ENCODE measurements around the gene USH2A. TPM values are rescaled to one million over a fixed set of nuclear protein-coding genes. Genes with fewer than 3 reads are reported as not detected.

The USH2A gene
- total RNA-seq, 4 donors from 2014 or later, result under 0.01 to 1.9 (median under 0.01) TPM

- WGBS, result 83% methylated on average over 2 of the region's 4 CpGs
- Histone ChIP-seq H3K27ac (replicated peaks in 1 of 4) (no peak overlapping the region), H3K9me3 (no peaks in the 10 kb centered on the region), H3K27me3 (no peaks in the 10 kb centered on the region), H3K36me3 (no peaks in the 10 kb centered on the region), H3K4me1 (no peaks in the 10 kb centered on the region), H3K4me3 (no peak overlapping the region)
- intact Hi-C loops (cut with DNase I), result no loop called here
- peak; percentile 45 for DNase-seq (ENCODE audit: extremely low spot score)
- no peak for TF ChIP-seq EP300 (IDR thresholded peaks at IDR 0.05)
- TF ChIP-seq, protein P1, sequence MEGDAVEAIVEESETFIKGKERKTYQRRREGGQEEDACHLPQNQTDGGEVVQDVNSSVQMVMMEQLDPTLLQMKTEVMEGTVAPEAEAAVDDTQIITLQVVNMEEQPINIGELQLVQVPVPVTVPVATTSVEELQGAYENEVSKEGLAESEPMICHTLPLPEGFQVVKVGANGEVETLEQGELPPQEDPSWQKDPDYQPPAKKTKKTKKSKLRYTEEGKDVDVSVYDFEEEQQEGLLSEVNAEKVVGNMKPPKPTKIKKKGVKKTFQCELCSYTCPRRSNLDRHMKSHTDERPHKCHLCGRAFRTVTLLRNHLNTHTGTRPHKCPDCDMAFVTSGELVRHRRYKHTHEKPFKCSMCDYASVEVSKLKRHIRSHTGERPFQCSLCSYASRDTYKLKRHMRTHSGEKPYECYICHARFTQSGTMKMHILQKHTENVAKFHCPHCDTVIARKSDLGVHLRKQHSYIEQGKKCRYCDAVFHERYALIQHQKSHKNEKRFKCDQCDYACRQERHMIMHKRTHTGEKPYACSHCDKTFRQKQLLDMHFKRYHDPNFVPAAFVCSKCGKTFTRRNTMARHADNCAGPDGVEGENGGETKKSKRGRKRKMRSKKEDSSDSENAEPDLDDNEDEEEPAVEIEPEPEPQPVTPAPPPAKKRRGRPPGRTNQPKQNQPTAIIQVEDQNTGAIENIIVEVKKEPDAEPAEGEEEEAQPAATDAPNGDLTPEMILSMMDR (IDR thresholded peaks at IDR 0.05), result no peak
- no peak for TF ChIP-seq POLR2A (IDR thresholded peaks at IDR 0.05; ENCODE audit: low read depth)
- no peak for TF ChIP-seq POLR2AphosphoS5 (IDR thresholded peaks at IDR 0.05)
Observed at GRCh38 chr1:215665215-215665614, 758.0 kb downstream of the USH2A start.

GRCh38 chr1:215661033-215661432 lies 762.2 kb downstream of the USH2A start:
- intact Hi-C loops (cut with DNase I), result no loop called here
- Histone ChIP-seq H3K4me1 (no peaks in the 10 kb centered on the region), H3K27ac (replicated peaks in 1 of 4) (no peak overlapping the region), H3K36me3 (no peaks in the 10 kb centered on the region), H3K27me3 (no peaks in the 10 kb centered on the region), H3K4me3 (no peak overlapping the region), H3K9me3 (no peaks in the 10 kb centered on the region)
- WGBS, result 86% methylated on average over 1 of the region's 1 CpG
- no peak for DNase-seq (ENCODE audit: extremely low spot score)
- TF ChIP-seq EP300 (IDR thresholded peaks at IDR 0.05) (no peak), POLR2A (IDR thresholded peaks at IDR 0.05; ENCODE audit: low read depth) (no peak), POLR2AphosphoS5 (IDR thresholded peaks at IDR 0.05) (no peak)
- TF ChIP-seq, protein P1 (IDR thresholded peaks at IDR 0.05), result no peak

DNA sequence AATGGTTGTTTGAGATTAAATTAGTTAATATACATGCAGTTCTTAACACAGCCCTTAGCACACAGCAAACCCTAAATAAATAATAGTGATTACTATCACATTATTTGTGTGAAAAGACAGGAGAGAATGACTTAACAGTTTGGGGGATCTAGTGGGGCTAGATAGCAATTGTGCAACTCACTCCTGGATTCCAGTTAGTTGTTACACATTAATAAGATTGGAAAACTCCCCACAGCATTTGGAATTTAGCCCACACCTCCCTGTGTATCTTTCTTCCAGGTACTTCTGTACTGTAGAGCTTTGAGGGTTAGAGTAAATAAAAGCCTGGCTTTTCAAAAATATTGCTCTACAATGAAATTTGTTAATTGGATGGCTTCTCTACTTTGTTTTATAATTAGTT lies 763.0 kb downstream of the USH2A start:
- Histone ChIP-seq H3K4me1 (no peaks in the 10 kb centered on the region), H3K27ac (replicated peaks in 1 of 4) (no peak overlapping the region), H3K4me3 (no peak overlapping the region), H3K36me3 (no peaks in the 10 kb centered on the region), H3K9me3 (no peaks in the 10 kb centered on the region), H3K27me3 (no peaks in the 10 kb centered on the region)
- DNase-seq (ENCODE audit: extremely low spot score), result no peak
- intact Hi-C loops (cut with DNase I), result no loop called here
- TF ChIP-seq POLR2AphosphoS5 (IDR thresholded peaks at IDR 0.05) (no peak), POLR2A (IDR thresholded peaks at IDR 0.05; ENCODE audit: low read depth) (no peak), EP300 (IDR thresholded peaks at IDR 0.05) (no peak)
- TF ChIP-seq, protein P1 (IDR thresholded peaks at IDR 0.05), result no peak

DNA sequence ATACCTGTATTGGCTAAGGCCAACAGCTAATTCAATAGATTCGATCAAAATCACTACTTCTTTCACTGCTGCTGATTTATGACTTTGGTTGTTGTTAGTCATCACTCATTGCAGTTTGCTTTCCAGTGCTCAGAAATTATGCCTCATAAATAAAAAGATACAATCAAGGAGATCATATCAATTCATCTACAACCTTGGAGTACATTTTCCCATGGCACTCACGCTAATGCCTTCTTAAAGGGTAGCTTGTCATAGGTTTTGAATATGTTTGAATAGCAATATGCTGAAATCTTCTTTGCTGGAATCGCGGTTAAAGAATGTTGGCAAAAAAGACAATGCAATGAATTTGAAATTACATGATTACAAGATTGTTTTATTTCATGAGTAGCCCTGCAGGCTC lies 766.2 kb downstream of the USH2A start:
- H3K4me1 ChIP-seq, result no peaks in the 10 kb centered on the region
- WGBS, result 94% methylated on average over 4 of the region's 4 CpGs
- no peak overlapping the region for H3K4me3 ChIP-seq
- TF ChIP-seq POLR2A (IDR thresholded peaks at IDR 0.05; ENCODE audit: low read depth) (no peak), EP300 (IDR thresholded peaks at IDR 0.05) (no peak), POLR2AphosphoS5 (IDR thresholded peaks at IDR 0.05) (no peak)
- TF ChIP-seq, protein P1 (IDR thresholded peaks at IDR 0.05), result no peak
- no peak for DNase-seq (ENCODE audit: extremely low spot score)
- no peaks in the 10 kb centered on the region for H3K9me3 ChIP-seq
- H3K27me3 ChIP-seq, result no peaks in the 10 kb centered on the region
- intact Hi-C loops (cut with DNase I), result no loop called here
- no peak overlapping the region for H3K27ac ChIP-seq (replicated peaks in 1 of 4)
- no peaks in the 10 kb centered on the region for H3K36me3 ChIP-seq

DNA sequence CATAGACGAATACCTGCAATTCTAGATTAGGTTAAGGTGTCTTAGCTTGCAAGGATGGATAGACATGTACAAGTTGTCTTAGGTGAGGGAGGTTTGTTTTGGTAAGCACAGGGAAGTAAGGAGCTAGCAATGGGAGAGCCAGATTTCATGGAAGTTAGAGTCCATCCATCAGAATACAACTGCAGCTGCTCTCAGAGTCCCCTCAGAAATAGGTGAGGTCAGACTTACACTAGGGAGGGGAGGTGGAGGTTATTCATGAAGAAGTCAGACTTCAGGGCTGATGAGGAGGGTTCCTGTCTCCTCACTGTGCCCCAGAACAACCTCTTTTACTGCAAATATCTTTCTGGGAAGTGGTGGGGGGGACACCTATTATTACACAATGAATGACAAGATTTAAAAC lies 770.9 kb downstream of the USH2A start:
- WGBS, result 81% methylated on average over 1 of the region's 1 CpG
- Histone ChIP-seq H3K27ac (replicated peaks in 1 of 4) (no peak overlapping the region), H3K4me1 (no peaks in the 10 kb centered on the region), H3K9me3 (no peaks in the 10 kb centered on the region), H3K27me3 (no peaks in the 10 kb centered on the region), H3K36me3 (no peaks in the 10 kb centered on the region), H3K4me3 (no peak overlapping the region)
- DNase-seq (ENCODE audit: extremely low spot score), result peak; percentile 37
- intact Hi-C loops (cut with DNase I), result no loop called here
- no peak for TF ChIP-seq EP300 (IDR thresholded peaks at IDR 0.05)
- TF ChIP-seq, protein P1 (IDR thresholded peaks at IDR 0.05), result no peak
- no peak for TF ChIP-seq POLR2A (IDR thresholded peaks at IDR 0.05; ENCODE audit: low read depth)
- no peak for TF ChIP-seq POLR2AphosphoS5 (IDR thresholded peaks at IDR 0.05)
